ENCODE measurements around the gene FBXL17. TPM values are rescaled to one million over a fixed set of nuclear protein-coding genes. Genes with fewer than 3 reads are reported as not detected.

FBXL17 gene
- total RNA-seq, 1 experiment from 2014 or later = 18.2 TPM

GRCh38 chr5:107964722-107965121, 417.2 kb downstream of the FBXL17 start:
- Mint-ChIP-seq H3K27me3 (ENCODE audit: insufficient read depth, unreplicated experiment) (no peaks in the 10 kb centered on the region), H3K9me3 (ENCODE audit: unreplicated experiment) (no peaks in the 10 kb centered on the region), H3K36me3 (ENCODE audit: insufficient read depth, unreplicated experiment) (no peaks in the 10 kb centered on the region), H3K4me1 (ENCODE audit: insufficient read depth, unreplicated experiment) (peaks cover 16% of the 10 kb centered on the region), H3K4me3 (ENCODE audit: unreplicated experiment) (no peak overlapping the region), H3K27ac (ENCODE audit: low read depth, unreplicated experiment) (no peak overlapping the region)
- POLR2A ChIA-PET = no interaction called here
- no peak for DNase-seq (ENCODE audit: unreplicated experiment)
- TF ChIP-seq, protein P1, sequence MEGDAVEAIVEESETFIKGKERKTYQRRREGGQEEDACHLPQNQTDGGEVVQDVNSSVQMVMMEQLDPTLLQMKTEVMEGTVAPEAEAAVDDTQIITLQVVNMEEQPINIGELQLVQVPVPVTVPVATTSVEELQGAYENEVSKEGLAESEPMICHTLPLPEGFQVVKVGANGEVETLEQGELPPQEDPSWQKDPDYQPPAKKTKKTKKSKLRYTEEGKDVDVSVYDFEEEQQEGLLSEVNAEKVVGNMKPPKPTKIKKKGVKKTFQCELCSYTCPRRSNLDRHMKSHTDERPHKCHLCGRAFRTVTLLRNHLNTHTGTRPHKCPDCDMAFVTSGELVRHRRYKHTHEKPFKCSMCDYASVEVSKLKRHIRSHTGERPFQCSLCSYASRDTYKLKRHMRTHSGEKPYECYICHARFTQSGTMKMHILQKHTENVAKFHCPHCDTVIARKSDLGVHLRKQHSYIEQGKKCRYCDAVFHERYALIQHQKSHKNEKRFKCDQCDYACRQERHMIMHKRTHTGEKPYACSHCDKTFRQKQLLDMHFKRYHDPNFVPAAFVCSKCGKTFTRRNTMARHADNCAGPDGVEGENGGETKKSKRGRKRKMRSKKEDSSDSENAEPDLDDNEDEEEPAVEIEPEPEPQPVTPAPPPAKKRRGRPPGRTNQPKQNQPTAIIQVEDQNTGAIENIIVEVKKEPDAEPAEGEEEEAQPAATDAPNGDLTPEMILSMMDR (IDR thresholded peaks at IDR 0.05; ENCODE audit: unreplicated experiment) = no peak
- BruUV-seq (replicated peaks) = no TSS peak
- intact Hi-C loops (cut with micrococcal nuclease) = no loop called here
- CTCF ChIA-PET = interaction anchor here (0.7 kb wide), 1 partner anchor 155 kb away, joined by 3 read pairs; no protein-coding TSS in a partner anchor

GRCh38 chr5:107959573-107960279, 422.2 kb downstream of the FBXL17 start:
- intact Hi-C loops (cut with micrococcal nuclease) = no loop called here
- BruUV-seq (replicated peaks) = no TSS peak

DNA sequence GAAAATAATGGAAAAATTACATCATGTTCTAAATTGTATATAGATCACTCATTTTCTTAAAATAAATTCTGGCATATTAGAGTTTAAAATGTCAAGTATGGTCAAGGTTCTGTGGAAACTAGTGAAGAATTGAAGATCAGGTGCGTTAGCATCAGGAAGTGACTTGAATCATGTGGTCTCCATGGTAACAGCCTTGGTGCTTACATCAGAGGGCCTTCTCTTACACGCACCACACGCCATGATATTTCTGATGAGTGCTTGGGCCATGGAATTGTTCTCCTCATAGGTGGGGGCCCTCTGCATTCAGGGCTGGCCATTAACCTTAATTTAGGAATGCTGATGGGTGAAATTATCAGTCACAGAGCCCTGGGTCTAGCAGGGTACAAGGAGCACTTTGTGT, 423.0 kb downstream of the FBXL17 start:
- ChIA-PET POLR2A (no interaction called here), CTCF (no interaction called here)
- Mint-ChIP-seq H3K4me1 (ENCODE audit: insufficient read depth, unreplicated experiment) (no peaks in the 10 kb centered on the region), H3K9me3 (ENCODE audit: unreplicated experiment) (no peaks in the 10 kb centered on the region), H3K27ac (ENCODE audit: low read depth, unreplicated experiment) (no peak overlapping the region), H3K27me3 (ENCODE audit: insufficient read depth, unreplicated experiment) (no peaks in the 10 kb centered on the region), H3K4me3 (ENCODE audit: unreplicated experiment) (no peak overlapping the region), H3K36me3 (ENCODE audit: insufficient read depth, unreplicated experiment) (no peaks in the 10 kb centered on the region)
- no TSS peak for BruUV-seq (replicated peaks)
- DNase-seq (ENCODE audit: unreplicated experiment) = no peak
- TF ChIP-seq, protein P1 (IDR thresholded peaks at IDR 0.05; ENCODE audit: unreplicated experiment) = no peak
- intact Hi-C loops (cut with micrococcal nuclease) = no loop called here

More at GRCh38 chr5:107959573-107960279, 422.2 kb downstream of the FBXL17 start:
- H3K4me1 Mint-ChIP-seq (ENCODE audit: insufficient read depth, unreplicated experiment) = no peaks in the 10 kb centered on the region
- ChIA-PET CTCF (no interaction called here), POLR2A (no interaction called here)
- H3K4me3 Mint-ChIP-seq (ENCODE audit: unreplicated experiment) = no peak overlapping the region
- H3K9me3 Mint-ChIP-seq (ENCODE audit: unreplicated experiment) = no peaks in the 10 kb centered on the region
- no peaks in the 10 kb centered on the region for H3K27me3 Mint-ChIP-seq (ENCODE audit: insufficient read depth, unreplicated experiment)
- H3K27ac Mint-ChIP-seq (ENCODE audit: low read depth, unreplicated experiment) = no peak overlapping the region
- DNase-seq (ENCODE audit: unreplicated experiment) = no peak
- TF ChIP-seq, protein P1 (IDR thresholded peaks at IDR 0.05; ENCODE audit: unreplicated experiment) = no peak
- no peaks in the 10 kb centered on the region for H3K36me3 Mint-ChIP-seq (ENCODE audit: insufficient read depth, unreplicated experiment)

DNA sequence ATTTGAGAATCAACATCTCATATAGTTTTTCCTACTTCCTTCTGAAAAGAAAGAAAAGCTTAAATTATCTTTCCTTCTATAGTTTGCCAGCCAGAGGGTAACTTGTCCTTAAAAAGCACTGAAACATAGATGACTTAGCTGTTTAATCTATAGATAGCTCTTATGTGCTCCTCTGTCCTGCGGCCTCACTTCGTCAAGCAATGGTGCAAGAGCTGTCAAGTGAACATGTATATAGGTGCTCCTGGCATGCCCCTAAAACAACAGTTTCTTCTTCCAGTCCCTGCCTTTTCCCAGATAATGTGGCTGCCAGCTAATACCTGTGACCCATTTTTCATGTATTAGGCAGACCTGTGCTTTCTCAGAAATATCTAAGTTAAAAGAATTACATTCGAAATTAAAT, 423.5 kb downstream of the FBXL17 start:
- no peak overlapping the region for H3K4me3 Mint-ChIP-seq (ENCODE audit: unreplicated experiment)
- no peaks in the 10 kb centered on the region for H3K9me3 Mint-ChIP-seq (ENCODE audit: unreplicated experiment)
- ChIA-PET POLR2A (no interaction called here), CTCF (no interaction called here)
- no peaks in the 10 kb centered on the region for H3K27me3 Mint-ChIP-seq (ENCODE audit: insufficient read depth, unreplicated experiment)
- H3K4me1 Mint-ChIP-seq (ENCODE audit: insufficient read depth, unreplicated experiment) = no peaks in the 10 kb centered on the region
- BruUV-seq (replicated peaks) = no TSS peak
- TF ChIP-seq, protein P1 (IDR thresholded peaks at IDR 0.05; ENCODE audit: unreplicated experiment) = no peak
- intact Hi-C loops (cut with micrococcal nuclease) = no loop called here
- no peaks in the 10 kb centered on the region for H3K36me3 Mint-ChIP-seq (ENCODE audit: insufficient read depth, unreplicated experiment)
- H3K27ac Mint-ChIP-seq (ENCODE audit: low read depth, unreplicated experiment) = no peak overlapping the region
- no peak for DNase-seq (ENCODE audit: unreplicated experiment)
